ENCODE results near the gene HORMAD2. TPM values are rescaled to one million over a fixed set of nuclear protein-coding genes. Genes with fewer than 3 reads are reported as not detected.
"Not testable (repeated sequence)": the region's sequence is repeated elsewhere in the genome, so short reads cannot be mapped to it uniquely, and the experiment has no call there.

The HORMAD2 gene
- total RNA-seq, 1 experiment from 2014 or later, result not detected

GRCh38 chr22:30198921-30199320 is 118.7 kb downstream of the HORMAD2 start:
- no peaks in the 10 kb centered on the region for H3K27me3 ChIP-seq (replicated peaks; ENCODE audit: insufficient read depth, low read depth, low read length, poor library complexity)
- H3K36me3 ChIP-seq (ENCODE audit: insufficient read depth, low read length, poor library complexity, severe bottlenecking), result no peaks in the 10 kb centered on the region
- ChIA-PET CTCF (no interaction called here), POLR2A (ENCODE audit: low non-redundant PET) (no interaction called here)
- intact Hi-C loops (cut with micrococcal nuclease; ENCODE audit: unreplicated experiment), result no loop called here
- H3K9me3 ChIP-seq (ENCODE audit: low read depth, low read length, poor library complexity, severe bottlenecking), result no peaks in the 10 kb centered on the region
- DNase-seq (ENCODE audit: low spot score), result no peak
- BruUV-seq (replicated peaks), result no TSS peak
- no peak overlapping the region for H3K27ac ChIP-seq (ENCODE audit: low read depth, low read length, poor library complexity, severe bottlenecking)
- no peak for TF ChIP-seq EZH2 (IDR thresholded peaks at IDR 0.05; ENCODE audit: borderline replicate concordance, low read depth, low read length, poor library complexity, severe bottlenecking)
- no peak for TF ChIP-seq CTCF (conservative IDR thresholded peaks at IDR 0.05; ENCODE audit: low read depth, low read length)
- peaks cover 23% of the 10 kb centered on the region for H3K4me1 ChIP-seq (ENCODE audit: insufficient read depth, low read length, poor library complexity, severe bottlenecking)
- H3K4me3 ChIP-seq (ENCODE audit: low read depth, low read length, poor library complexity, severe bottlenecking), result no peak overlapping the region

- CTCF ChIA-PET; H3K36me3 ChIP-seq (ENCODE audit: insufficient read depth, low read length, poor library complexity, severe bottlenecking); DNase-seq (ENCODE audit: low spot score); intact Hi-C loops (cut with micrococcal nuclease; ENCODE audit: unreplicated experiment); H3K27me3 ChIP-seq (replicated peaks; ENCODE audit: insufficient read depth, low read depth, low read length, poor library complexity); POLR2A ChIA-PET (ENCODE audit: low non-redundant PET); H3K9me3 ChIP-seq (ENCODE audit: low read depth, low read length, poor library complexity, severe bottlenecking); H3K4me3 ChIP-seq (ENCODE audit: low read depth, low read length, poor library complexity, severe bottlenecking); H3K27ac ChIP-seq (ENCODE audit: low read depth, low read length, poor library complexity, severe bottlenecking); BruUV-seq (replicated peaks): not testable (repeated sequence)
- H3K4me1 ChIP-seq (ENCODE audit: insufficient read depth, low read length, poor library complexity, severe bottlenecking), result peaks cover 22% of the 10 kb centered on the region
These were observed 120.6 kb downstream of the HORMAD2 start for GRCh38 chr22:30200905-30201304.

- CTCF ChIA-PET, result no interaction called here
- no peaks in the 10 kb centered on the region for H3K27me3 ChIP-seq (replicated peaks; ENCODE audit: insufficient read depth, low read depth, low read length, poor library complexity)
- no peaks in the 10 kb centered on the region for H3K9me3 ChIP-seq (ENCODE audit: low read depth, low read length, poor library complexity, severe bottlenecking)
- POLR2A ChIA-PET (ENCODE audit: low non-redundant PET), result no interaction called here
- TF ChIP-seq EZH2 (IDR thresholded peaks at IDR 0.05; ENCODE audit: borderline replicate concordance, low read depth, low read length, poor library complexity, severe bottlenecking), result no peak
- TF ChIP-seq CTCF (conservative IDR thresholded peaks at IDR 0.05; ENCODE audit: low read depth, low read length), result no peak
- H3K27ac ChIP-seq (ENCODE audit: low read depth, low read length, poor library complexity, severe bottlenecking), result no peak overlapping the region
- intact Hi-C loops (cut with micrococcal nuclease; ENCODE audit: unreplicated experiment), result no loop called here
- no peak for DNase-seq (ENCODE audit: low spot score)
- H3K4me1 ChIP-seq (ENCODE audit: insufficient read depth, low read length, poor library complexity, severe bottlenecking), result peaks cover 11% of the 10 kb centered on the region
- no TSS peak for BruUV-seq (replicated peaks)
- H3K4me3 ChIP-seq (ENCODE audit: low read depth, low read length, poor library complexity, severe bottlenecking), result no peak overlapping the region
- H3K36me3 ChIP-seq (ENCODE audit: insufficient read depth, low read length, poor library complexity, severe bottlenecking), result no peaks in the 10 kb centered on the region
These were observed 121.7 kb downstream of the HORMAD2 start for GRCh38 chr22:30201945-30202344.

GRCh38 chr22:30202531-30203006 is 122.3 kb downstream of the HORMAD2 start:
- Histone ChIP-seq H3K27ac (ENCODE audit: low read depth, low read length, poor library complexity, severe bottlenecking) (no peak overlapping the region), H3K27me3 (replicated peaks; ENCODE audit: insufficient read depth, low read depth, low read length, poor library complexity) (no peaks in the 10 kb centered on the region), H3K4me1 (ENCODE audit: insufficient read depth, low read length, poor library complexity, severe bottlenecking) (peaks cover 7% of the 10 kb centered on the region), H3K4me3 (ENCODE audit: low read depth, low read length, poor library complexity, severe bottlenecking) (no peak overlapping the region), H3K36me3 (ENCODE audit: insufficient read depth, low read length, poor library complexity, severe bottlenecking) (no peaks in the 10 kb centered on the region), H3K9me3 (ENCODE audit: low read depth, low read length, poor library complexity, severe bottlenecking) (no peaks in the 10 kb centered on the region)
- no TSS peak for BruUV-seq (replicated peaks)
- no peak for DNase-seq (ENCODE audit: low spot score)
- ChIA-PET POLR2A (ENCODE audit: low non-redundant PET) (no interaction called here), CTCF (no interaction called here)
- TF ChIP-seq CTCF (conservative IDR thresholded peaks at IDR 0.05; ENCODE audit: low read depth, low read length) (no peak), EZH2 (IDR thresholded peaks at IDR 0.05; ENCODE audit: borderline replicate concordance, low read depth, low read length, poor library complexity, severe bottlenecking) (no peak)
- intact Hi-C loops (cut with micrococcal nuclease; ENCODE audit: unreplicated experiment), result no loop called here
